Measurements from ENCODE around the gene NMB.
"Not testable (repeated sequence)": the region's sequence is repeated elsewhere in the genome, so short reads cannot be mapped to it uniquely, and the experiment has no call there.

Gene NMB

GRCh38 chr15:84658080-84658787 is at the start of gene NMB:
Gene NMB, minus strand, starts transcription at chr15:84658199. Its CDS starts 47 bp downstream, at chr15:84658152.
- peak in 13 of 14 donors; percentile 19 to 80 (median 48) for DNase-seq

- no peak for DNase-seq
Measured at GRCh38 chr15:84703808-84704207, 45.8 kb upstream of the NMB start.

- peak in 7 of 14 donors; percentile 9 to 27 (median 15) for DNase-seq
Measured at GRCh38 chr15:84702961-84703482, 45.0 kb upstream of the NMB start.

- DNase-seq, result no peak
Measured at GRCh38 chr15:84699538-84700191, 41.7 kb upstream of the NMB start.

GRCh38 chr15:84697236-84697990 is 39.4 kb upstream of the NMB start:
- DNase-seq, result no peak

- DNase-seq, result no peak
Measured at GRCh38 chr15:84696757-84697156, 38.8 kb upstream of the NMB start.

- DNase-seq, result no peak
Measured at GRCh38 chr15:84690342-84690741, 32.3 kb upstream of the NMB start.

GRCh38 chr15:84689858-84690257 is 31.9 kb upstream of the NMB start:
- DNase-seq, result no peak

- not testable (repeated sequence) for DNase-seq
Measured at GRCh38 chr15:84686446-84686845, 28.4 kb upstream of the NMB start.

- no peak for DNase-seq
Measured at GRCh38 chr15:84685304-84685703, 27.3 kb upstream of the NMB start.

- no peak for DNase-seq
Measured at GRCh38 chr15:84684092-84684491, 26.1 kb upstream of the NMB start.

- DNase-seq, result no peak
Measured at GRCh38 chr15:84681831-84682230, 23.8 kb upstream of the NMB start.

GRCh38 chr15:84671211-84671610 is 13.2 kb upstream of the NMB start:
- DNase-seq, result no peak

GRCh38 chr15:84669726-84670125 is 11.7 kb upstream of the NMB start:
- DNase-seq, result no peak

GRCh38 chr15:84668221-84668982 is 10.4 kb upstream of the NMB start:
- no peak for DNase-seq

GRCh38 chr15:84666373-84666772 is 8.4 kb upstream of the NMB start:
- no peak for DNase-seq

GRCh38 chr15:84661001-84661400 is 3.0 kb upstream of the NMB start:
- no peak for DNase-seq

GRCh38 chr15:84659904-84660781 is 2.1 kb upstream of the NMB start:
- DNase-seq, result no peak

GRCh38 chr15:84658788-84659411 is 901 bp upstream of the NMB start:
- no peak for DNase-seq

GRCh38 chr15:84657748-84658079 is 285 bp downstream of the NMB start:
- DNase-seq, result no peak

GRCh38 chr15:84656972-84657371 is 1.0 kb downstream of the NMB start:
- no peak for DNase-seq

Measured in C1 segment of cervical spinal cord (tissue), 14 donors.